ENCODE results near the gene SDK2.

DNA sequence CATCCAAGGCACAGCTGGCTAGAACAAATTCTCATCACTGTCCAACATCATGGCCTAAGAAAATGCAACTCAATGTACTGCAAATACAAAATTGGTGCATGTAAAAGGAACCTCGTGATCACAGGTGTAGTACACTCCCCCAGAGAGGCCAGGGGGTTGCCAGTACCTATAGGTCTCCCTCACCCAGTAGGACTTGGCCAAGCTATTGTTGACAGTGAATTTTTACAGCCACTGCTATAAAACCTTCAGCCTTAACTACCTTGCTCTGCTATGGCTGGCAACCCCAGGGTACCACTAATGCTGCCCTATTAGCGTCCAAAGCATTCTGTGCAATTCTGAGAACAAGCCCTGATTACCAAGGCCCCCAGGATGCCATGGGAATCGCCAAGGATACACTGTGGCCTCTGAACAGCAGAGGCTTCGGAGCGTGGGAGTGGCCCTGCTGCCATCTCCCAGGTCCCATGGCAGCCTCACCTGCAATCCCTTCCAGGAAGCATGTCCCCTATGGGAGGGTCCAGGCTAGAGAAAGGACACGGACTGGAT lies 67.6 kb downstream of the SDK2 start:
- TF ChIP-seq, protein P1, sequence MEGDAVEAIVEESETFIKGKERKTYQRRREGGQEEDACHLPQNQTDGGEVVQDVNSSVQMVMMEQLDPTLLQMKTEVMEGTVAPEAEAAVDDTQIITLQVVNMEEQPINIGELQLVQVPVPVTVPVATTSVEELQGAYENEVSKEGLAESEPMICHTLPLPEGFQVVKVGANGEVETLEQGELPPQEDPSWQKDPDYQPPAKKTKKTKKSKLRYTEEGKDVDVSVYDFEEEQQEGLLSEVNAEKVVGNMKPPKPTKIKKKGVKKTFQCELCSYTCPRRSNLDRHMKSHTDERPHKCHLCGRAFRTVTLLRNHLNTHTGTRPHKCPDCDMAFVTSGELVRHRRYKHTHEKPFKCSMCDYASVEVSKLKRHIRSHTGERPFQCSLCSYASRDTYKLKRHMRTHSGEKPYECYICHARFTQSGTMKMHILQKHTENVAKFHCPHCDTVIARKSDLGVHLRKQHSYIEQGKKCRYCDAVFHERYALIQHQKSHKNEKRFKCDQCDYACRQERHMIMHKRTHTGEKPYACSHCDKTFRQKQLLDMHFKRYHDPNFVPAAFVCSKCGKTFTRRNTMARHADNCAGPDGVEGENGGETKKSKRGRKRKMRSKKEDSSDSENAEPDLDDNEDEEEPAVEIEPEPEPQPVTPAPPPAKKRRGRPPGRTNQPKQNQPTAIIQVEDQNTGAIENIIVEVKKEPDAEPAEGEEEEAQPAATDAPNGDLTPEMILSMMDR (conservative IDR thresholded peaks at IDR 0.05; ENCODE audit: low read depth, low read length): no peak
- no peak for TF ChIP-seq EZH2 (IDR thresholded peaks at IDR 0.05; ENCODE audit: borderline replicate concordance, low read depth, low read length, poor library complexity, severe bottlenecking)
